ENCODE data around the gene TAS2R14. TPM values are rescaled to one million over a fixed set of nuclear protein-coding genes. Genes with fewer than 3 reads are reported as not detected.
A peak's percentile ranks its signal among the peaks of the same experiment; 100 is the strongest.

The TAS2R14 gene
- total RNA-seq, 2 donors from 2014 or later: 4.0 to 4.9 TPM

DNA sequence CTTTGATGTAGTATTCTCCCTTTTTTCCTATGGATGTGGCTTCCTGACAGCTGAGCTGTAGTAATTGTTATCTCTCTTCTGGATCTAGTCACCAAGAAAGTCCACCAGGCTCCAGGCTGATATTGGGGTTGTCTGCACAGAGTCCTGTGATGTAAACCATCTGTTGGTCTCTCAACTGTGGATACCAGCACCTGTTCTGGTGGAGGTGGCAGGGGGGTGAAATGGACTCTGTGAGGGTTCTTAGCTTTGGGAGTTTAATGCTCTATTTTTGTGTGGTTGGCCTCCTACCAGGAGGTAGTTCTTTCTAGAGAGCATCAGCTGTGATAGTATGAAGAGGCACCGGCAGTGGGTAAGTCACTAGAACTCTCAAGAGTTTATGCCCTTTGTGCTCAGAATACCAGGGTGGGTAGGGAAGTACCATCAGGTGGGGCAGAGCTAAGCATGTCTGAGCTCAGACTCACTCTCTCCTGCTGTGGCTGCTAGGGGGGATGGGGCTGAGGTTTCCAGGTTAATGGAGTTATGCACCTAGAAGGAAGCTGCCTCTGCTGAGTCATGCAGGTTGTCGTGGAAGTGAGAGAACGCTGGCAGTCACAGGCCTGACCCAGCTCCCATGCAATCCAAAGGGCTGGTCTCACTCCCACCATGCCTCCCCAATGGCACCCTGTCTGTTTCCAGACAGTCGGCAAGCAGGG is 3.0 kb upstream of the TAS2R14 start:
- intact Hi-C loops (cut with DNase I): no loop called here
- ATAC-seq: no peak
- 76 to 100% methylated on average over 2 to 4 of the region's 4 CpGs for WGBS, 2 donors
- Histone ChIP-seq H3K4me3 (no peak overlapping the region), H3K4me1 (no peaks in the 10 kb centered on the region), H3K9me3 (no peaks in the 10 kb centered on the region), H3K36me3 (replicated peaks in 1 of 2; ENCODE audit: insufficient read depth in 1 of 2, low read depth in 2 of 2) (no peaks in the 10 kb centered on the region), H3K27ac (no peak overlapping the region), H3K27me3 (no peaks in the 10 kb centered on the region)
- no peak for TF ChIP-seq POLR2A (IDR thresholded peaks at IDR 0.05)
- TF ChIP-seq, protein P1, sequence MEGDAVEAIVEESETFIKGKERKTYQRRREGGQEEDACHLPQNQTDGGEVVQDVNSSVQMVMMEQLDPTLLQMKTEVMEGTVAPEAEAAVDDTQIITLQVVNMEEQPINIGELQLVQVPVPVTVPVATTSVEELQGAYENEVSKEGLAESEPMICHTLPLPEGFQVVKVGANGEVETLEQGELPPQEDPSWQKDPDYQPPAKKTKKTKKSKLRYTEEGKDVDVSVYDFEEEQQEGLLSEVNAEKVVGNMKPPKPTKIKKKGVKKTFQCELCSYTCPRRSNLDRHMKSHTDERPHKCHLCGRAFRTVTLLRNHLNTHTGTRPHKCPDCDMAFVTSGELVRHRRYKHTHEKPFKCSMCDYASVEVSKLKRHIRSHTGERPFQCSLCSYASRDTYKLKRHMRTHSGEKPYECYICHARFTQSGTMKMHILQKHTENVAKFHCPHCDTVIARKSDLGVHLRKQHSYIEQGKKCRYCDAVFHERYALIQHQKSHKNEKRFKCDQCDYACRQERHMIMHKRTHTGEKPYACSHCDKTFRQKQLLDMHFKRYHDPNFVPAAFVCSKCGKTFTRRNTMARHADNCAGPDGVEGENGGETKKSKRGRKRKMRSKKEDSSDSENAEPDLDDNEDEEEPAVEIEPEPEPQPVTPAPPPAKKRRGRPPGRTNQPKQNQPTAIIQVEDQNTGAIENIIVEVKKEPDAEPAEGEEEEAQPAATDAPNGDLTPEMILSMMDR (IDR thresholded peaks at IDR 0.05): no peak
- peak in 1 of 4 donors; percentile 4 for DNase-seq

DNA sequence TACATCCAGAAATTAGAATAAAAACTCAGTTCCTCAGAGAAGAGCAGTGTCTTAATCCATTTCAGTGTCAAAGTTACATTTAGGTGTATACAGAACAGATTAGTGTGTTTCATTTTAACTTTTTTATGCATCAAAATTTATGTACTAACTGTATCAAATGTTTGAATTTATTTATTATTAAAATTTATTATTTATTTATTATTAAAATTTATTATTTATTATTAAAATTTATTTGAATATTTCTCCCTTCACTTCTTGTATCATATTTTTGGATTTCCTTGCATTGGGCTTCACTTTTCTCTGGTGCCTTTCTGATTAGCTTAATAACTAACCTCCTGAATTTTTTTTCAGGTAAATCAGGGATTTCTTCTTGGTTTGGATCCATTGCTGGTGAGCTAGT is 2.3 kb upstream of the TAS2R14 start:
- Histone ChIP-seq H3K4me1 (no peaks in the 10 kb centered on the region), H3K4me3 (no peak overlapping the region), H3K36me3 (replicated peaks in 1 of 2; ENCODE audit: insufficient read depth in 1 of 2, low read depth in 2 of 2) (no peaks in the 10 kb centered on the region), H3K27ac (no peak overlapping the region), H3K27me3 (no peaks in the 10 kb centered on the region), H3K9me3 (no peaks in the 10 kb centered on the region)
- TF ChIP-seq POLR2A (IDR thresholded peaks at IDR 0.05): no peak
- TF ChIP-seq, protein P1 (IDR thresholded peaks at IDR 0.05): no peak
- intact Hi-C loops (cut with DNase I): no loop called here
- no peak for ATAC-seq
- DNase-seq: no peak

DNA sequence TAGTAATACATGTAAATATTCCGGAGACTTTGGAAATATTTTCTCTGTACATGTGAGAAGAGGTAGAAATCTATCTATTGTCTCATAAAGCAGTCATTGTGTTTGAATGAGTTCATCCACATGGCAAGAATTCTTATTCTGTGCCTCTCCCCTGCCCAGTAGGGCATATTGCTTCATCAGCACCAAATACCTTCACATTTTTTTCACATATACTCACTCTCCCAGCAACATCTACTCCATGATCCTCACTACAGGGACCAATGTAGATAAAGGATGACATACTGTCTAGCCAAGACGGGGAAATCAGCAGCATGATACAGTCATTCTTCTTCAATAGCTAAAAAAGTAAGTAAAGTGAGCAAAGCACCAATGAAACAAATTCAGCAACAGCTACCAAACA is 1.3 kb upstream of the TAS2R14 start:
- DNase-seq (no peak), ATAC-seq (no peak)
- H3K4me3 ChIP-seq: no peak overlapping the region
- intact Hi-C loops (cut with DNase I): no loop called here
- no peaks in the 10 kb centered on the region for H3K4me1 ChIP-seq
- H3K27ac ChIP-seq: no peak overlapping the region
- H3K9me3 ChIP-seq: no peaks in the 10 kb centered on the region
- no peaks in the 10 kb centered on the region for H3K27me3 ChIP-seq
- no peaks in the 10 kb centered on the region for H3K36me3 ChIP-seq (replicated peaks in 1 of 2; ENCODE audit: insufficient read depth in 1 of 2, low read depth in 2 of 2)
- no peak for TF ChIP-seq POLR2A (IDR thresholded peaks at IDR 0.05)
- TF ChIP-seq, protein P1 (IDR thresholded peaks at IDR 0.05): no peak
- 95 to 97% methylated on average over 2 of the region's 2 CpGs for WGBS, 2 donors

DNA sequence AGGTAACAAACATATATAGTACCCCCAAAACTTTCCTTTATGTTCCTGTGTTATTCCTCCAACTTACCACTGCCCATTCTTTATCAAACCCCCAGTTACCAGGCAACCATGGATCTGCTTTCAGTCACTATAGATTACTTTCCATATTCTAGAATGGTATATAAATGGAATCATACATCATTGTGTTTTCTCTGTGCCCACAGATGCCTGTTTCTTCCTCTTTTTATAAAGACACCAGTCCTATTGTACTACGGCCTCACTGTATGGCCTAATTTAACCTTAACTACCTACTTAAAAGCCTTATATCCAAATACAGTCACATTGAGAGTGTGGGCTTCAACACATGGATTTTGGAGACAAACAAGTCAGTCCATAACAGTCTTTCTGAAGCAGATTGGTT is 2.6 kb downstream of the TAS2R14 start:
- WGBS, 2 donors: 88 to 89% methylated on average over 1 of the region's 1 CpG
- intact Hi-C loops (cut with DNase I): no loop called here
- Histone ChIP-seq H3K4me3 (no peak overlapping the region), H3K9me3 (no peaks in the 10 kb centered on the region), H3K27ac (no peak overlapping the region), H3K27me3 (no peaks in the 10 kb centered on the region), H3K36me3 (replicated peaks in 1 of 2; ENCODE audit: insufficient read depth in 1 of 2, low read depth in 2 of 2) (no peaks in the 10 kb centered on the region), H3K4me1 (no peaks in the 10 kb centered on the region)
- no peak for TF ChIP-seq POLR2A (IDR thresholded peaks at IDR 0.05)
- TF ChIP-seq, protein P1 (IDR thresholded peaks at IDR 0.05): no peak
- ATAC-seq: no peak
- no peak for DNase-seq

DNA sequence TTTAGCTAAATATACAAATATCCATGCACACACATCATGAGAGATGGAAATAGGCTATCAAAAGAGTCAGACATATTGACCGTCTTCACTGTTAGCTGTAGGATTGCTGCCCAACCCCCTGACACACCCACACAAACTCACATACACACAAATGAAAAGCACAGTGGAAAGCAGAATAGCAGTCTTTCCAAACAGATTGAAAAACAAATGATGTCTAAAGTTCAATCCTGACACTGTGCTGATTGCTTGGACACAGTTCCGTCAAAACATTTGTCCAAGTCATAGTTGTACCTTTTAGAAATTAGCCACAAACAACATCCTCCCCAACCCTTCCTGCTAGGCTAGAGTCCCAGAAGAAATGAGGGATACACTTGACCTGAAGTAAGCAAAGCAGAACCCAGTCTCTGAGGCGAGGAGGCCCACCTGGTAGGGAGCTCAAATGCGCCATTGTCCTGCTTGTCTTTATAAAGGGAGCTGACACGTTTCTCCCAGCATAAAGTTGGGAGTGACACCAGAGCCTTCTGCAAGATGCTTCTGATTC is 10.2 kb downstream of the TAS2R14 start, which contains the start of gene PRH2:
TSS of gene PRH2 (plus strand) at position 491 of the 541 bp plus-strand sequence. CDS start at position 529, 38 bp downstream.
- no peak for DNase-seq
- Histone ChIP-seq H3K27me3 (no peaks in the 10 kb centered on the region), H3K4me3 (no peak within 1 kb of the TSS), H3K9me3 (no peaks in the 10 kb centered on the region), H3K27ac (no peak within 1 kb of the TSS), H3K36me3 (replicated peaks in 1 of 2; ENCODE audit: insufficient read depth in 1 of 2, low read depth in 2 of 2) (no peaks in the 10 kb centered on the region), H3K4me1 (no peaks in the 10 kb centered on the region)
- ATAC-seq: no peak
- TF ChIP-seq, protein P1 (IDR thresholded peaks at IDR 0.05): no peak
- no peak for TF ChIP-seq POLR2A (IDR thresholded peaks at IDR 0.05)
- intact Hi-C loops (cut with DNase I): no loop called here
- WGBS, 2 donors: 89 to 94% methylated on average over 5 of the region's 5 CpGs

All from body of pancreas (tissue), 4 donors.